Measurements from ENCODE around the gene BRSK2. TPM values are rescaled to one million over a fixed set of nuclear protein-coding genes. Genes with fewer than 3 reads are reported as not detected.

The BRSK2 gene
- total RNA-seq, 6 experiments from 2014 or later, result 0.14 to 0.99 (median 0.47) TPM; not detected in 1

- no peaks in the 10 kb centered on the region for H3K4me1 Mint-ChIP-seq (ENCODE audit: low read depth)
- DNase-seq, result no peak
- no peaks in the 10 kb centered on the region for H3K36me3 Mint-ChIP-seq (ENCODE audit: low read depth)
- H3K27ac Mint-ChIP-seq, result no peak overlapping the region
- H3K9me3 Mint-ChIP-seq, result no peaks in the 10 kb centered on the region
- H3K27me3 Mint-ChIP-seq (ENCODE audit: insufficient read depth), result no peaks in the 10 kb centered on the region; the same call in 1 of the 2 replicates
- H3K4me3 Mint-ChIP-seq, result no peak overlapping the region
- TF ChIP-seq CTCF (IDR thresholded peaks at IDR 0.05), result no peak
Measured at GRCh38 chr11:1436468-1437039, 46.8 kb downstream of the BRSK2 start.

GRCh38 chr11:1437500-1437899 is 47.8 kb downstream of the BRSK2 start:
- peak; percentile 34 for DNase-seq
- no peak overlapping the region for H3K27ac Mint-ChIP-seq
- TF ChIP-seq CTCF (IDR thresholded peaks at IDR 0.05), result no peak

GRCh38 chr11:1438261-1438966 is 48.7 kb downstream of the BRSK2 start:
- Mint-ChIP-seq H3K27ac (no peak overlapping the region), H3K9me3 (no peaks in the 10 kb centered on the region), H3K4me3 (no peak overlapping the region), H3K27me3 (ENCODE audit: insufficient read depth) (no peaks in the 10 kb centered on the region; the same call in 1 of the 2 replicates), H3K4me1 (ENCODE audit: low read depth) (no peaks in the 10 kb centered on the region), H3K36me3 (ENCODE audit: low read depth) (no peaks in the 10 kb centered on the region)
- no peak for DNase-seq
- TF ChIP-seq CTCF (IDR thresholded peaks at IDR 0.05), result no peak

More at GRCh38 chr11:1437500-1437899, 47.8 kb downstream of the BRSK2 start:
- no peaks in the 10 kb centered on the region for H3K4me1 Mint-ChIP-seq (ENCODE audit: low read depth)
- no peaks in the 10 kb centered on the region for H3K9me3 Mint-ChIP-seq
- H3K36me3 Mint-ChIP-seq (ENCODE audit: low read depth), result no peaks in the 10 kb centered on the region
- no peak overlapping the region for H3K4me3 Mint-ChIP-seq
- H3K27me3 Mint-ChIP-seq (ENCODE audit: insufficient read depth), result no peaks in the 10 kb centered on the region; the same call in 1 of the 2 replicates

- no peaks in the 10 kb centered on the region; the same call in 1 of the 2 replicates for H3K27me3 Mint-ChIP-seq (ENCODE audit: insufficient read depth)
- no peak overlapping the region for H3K27ac Mint-ChIP-seq
- no peak for DNase-seq
- no peak overlapping the region for H3K4me3 Mint-ChIP-seq
- H3K36me3 Mint-ChIP-seq (ENCODE audit: low read depth), result no peaks in the 10 kb centered on the region
- H3K4me1 Mint-ChIP-seq (ENCODE audit: low read depth), result no peaks in the 10 kb centered on the region
- H3K9me3 Mint-ChIP-seq, result no peaks in the 10 kb centered on the region
- TF ChIP-seq CTCF (IDR thresholded peaks at IDR 0.05), result no peak
Measured at GRCh38 chr11:1438967-1439330, 49.2 kb downstream of the BRSK2 start.

- no peak for DNase-seq
- Mint-ChIP-seq H3K27ac (no peak overlapping the region), H3K9me3 (no peaks in the 10 kb centered on the region), H3K4me3 (no peak overlapping the region), H3K27me3 (ENCODE audit: insufficient read depth) (no peaks in the 10 kb centered on the region; the same call in 1 of the 2 replicates), H3K4me1 (ENCODE audit: low read depth) (no peaks in the 10 kb centered on the region), H3K36me3 (ENCODE audit: low read depth) (no peaks in the 10 kb centered on the region)
- TF ChIP-seq CTCF (IDR thresholded peaks at IDR 0.05), result no peak
Measured at GRCh38 chr11:1439341-1439740, 49.6 kb downstream of the BRSK2 start.
